ENCODE data around the gene HSD11B2. TPM values are rescaled to one million over a fixed set of nuclear protein-coding genes. Genes with fewer than 3 reads are reported as not detected.

HSD11B2 gene
- total RNA-seq, 1 experiment from 2014 or later: not detected

- peak; percentile 87 for DNase-seq
- Histone ChIP-seq H2AFZ (ENCODE audit: low read length) (no peak overlapping the region; the same call in 1 of the 2 replicates), H3K4me1 (ENCODE audit: low read length) (peaks cover 13% of the 10 kb centered on the region), H3K9me2 (replicated peaks; ENCODE audit: insufficient read depth, low read length) (no peaks in the 10 kb centered on the region), H3K79me2 (ENCODE audit: low read length) (no peaks in the 10 kb centered on the region), H3K9me3 (ENCODE audit: low read length) (no peaks in the 10 kb centered on the region), H4K20me1 (ENCODE audit: insufficient read depth, low read depth, low read length) (no peaks in the 10 kb centered on the region), H3K36me3 (ENCODE audit: insufficient read depth, low read length) (no peaks in the 10 kb centered on the region), H3K4me2 (ENCODE audit: low read depth, low read length, poor library complexity, severe bottlenecking) (no peak overlapping the region), H3K9ac (ENCODE audit: low read length) (no peak overlapping the region), H3K27me3 (ENCODE audit: low read length) (no peaks in the 10 kb centered on the region), H3K4me3 (ENCODE audit: low read length) (no peak overlapping the region), H3K27ac (ENCODE audit: low read length) (no peak overlapping the region)
These were observed 31.6 kb upstream of the HSD11B2 start for GRCh38 chr16:67399218-67399733.

GRCh38 chr16:67399749-67400704, 30.9 kb upstream of the HSD11B2 start:
- H2AFZ ChIP-seq (ENCODE audit: low read length): no peak overlapping the region
- no peak for DNase-seq
- no peaks in the 10 kb centered on the region for H3K36me3 ChIP-seq (ENCODE audit: insufficient read depth, low read length)
- H3K9me3 ChIP-seq (ENCODE audit: low read length): no peaks in the 10 kb centered on the region
- no peaks in the 10 kb centered on the region for H3K9me2 ChIP-seq (replicated peaks; ENCODE audit: insufficient read depth, low read length)
- H4K20me1 ChIP-seq (ENCODE audit: insufficient read depth, low read depth, low read length): no peaks in the 10 kb centered on the region
- peaks cover 13% of the 10 kb centered on the region for H3K4me1 ChIP-seq (ENCODE audit: low read length)
- H3K4me3 ChIP-seq (ENCODE audit: low read length): no peak overlapping the region
- H3K27me3 ChIP-seq (ENCODE audit: low read length): no peaks in the 10 kb centered on the region
- H3K4me2 ChIP-seq (ENCODE audit: low read depth, low read length, poor library complexity, severe bottlenecking): no peak overlapping the region
- no peaks in the 10 kb centered on the region for H3K79me2 ChIP-seq (ENCODE audit: low read length)
- no peak overlapping the region for H3K9ac ChIP-seq (ENCODE audit: low read length)
- H3K27ac ChIP-seq (ENCODE audit: low read length): no peak overlapping the region

- Histone ChIP-seq H3K9me2 (replicated peaks; ENCODE audit: insufficient read depth, low read length) (no peaks in the 10 kb centered on the region), H3K27me3 (ENCODE audit: low read length) (no peaks in the 10 kb centered on the region), H3K4me2 (ENCODE audit: low read depth, low read length, poor library complexity, severe bottlenecking) (no peak overlapping the region), H3K27ac (ENCODE audit: low read length) (no peak overlapping the region), H3K4me3 (ENCODE audit: low read length) (no peak overlapping the region), H3K9ac (ENCODE audit: low read length) (no peak overlapping the region), H3K4me1 (ENCODE audit: low read length) (peaks cover 11% of the 10 kb centered on the region), H2AFZ (ENCODE audit: low read length) (no peak overlapping the region), H4K20me1 (ENCODE audit: insufficient read depth, low read depth, low read length) (no peaks in the 10 kb centered on the region), H3K79me2 (ENCODE audit: low read length) (no peaks in the 10 kb centered on the region), H3K36me3 (ENCODE audit: insufficient read depth, low read length) (no peaks in the 10 kb centered on the region), H3K9me3 (ENCODE audit: low read length) (no peaks in the 10 kb centered on the region)
- no peak for DNase-seq
These were observed 30.0 kb upstream of the HSD11B2 start for GRCh38 chr16:67400901-67401300.

- Histone ChIP-seq H3K4me1 (ENCODE audit: low read length) (no peaks in the 10 kb centered on the region), H3K9me3 (ENCODE audit: low read length) (no peaks in the 10 kb centered on the region), H3K9me2 (replicated peaks; ENCODE audit: insufficient read depth, low read length) (no peaks in the 10 kb centered on the region), H3K4me3 (ENCODE audit: low read length) (no peak overlapping the region), H3K27me3 (ENCODE audit: low read length) (no peaks in the 10 kb centered on the region), H3K9ac (ENCODE audit: low read length) (no peak overlapping the region), H3K27ac (ENCODE audit: low read length) (no peak overlapping the region), H3K79me2 (ENCODE audit: low read length) (no peaks in the 10 kb centered on the region), H3K4me2 (ENCODE audit: low read depth, low read length, poor library complexity, severe bottlenecking) (no peak overlapping the region), H3K36me3 (ENCODE audit: insufficient read depth, low read length) (no peaks in the 10 kb centered on the region), H4K20me1 (ENCODE audit: insufficient read depth, low read depth, low read length) (no peaks in the 10 kb centered on the region), H2AFZ (ENCODE audit: low read length) (no peak overlapping the region)
- no peak for DNase-seq
These were observed 26.9 kb upstream of the HSD11B2 start for GRCh38 chr16:67403976-67404555.

GRCh38 chr16:67404740-67405226, 26.1 kb upstream of the HSD11B2 start:
- Histone ChIP-seq H3K9me3 (ENCODE audit: low read length) (no peaks in the 10 kb centered on the region), H2AFZ (ENCODE audit: low read length) (no peak overlapping the region), H3K9ac (ENCODE audit: low read length) (no peak overlapping the region)

GRCh38 chr16:67405336-67405735, 25.6 kb upstream of the HSD11B2 start:
- H3K4me1 ChIP-seq (ENCODE audit: low read length): no peaks in the 10 kb centered on the region
- no peaks in the 10 kb centered on the region for H3K9me3 ChIP-seq (ENCODE audit: low read length)
- no peak for DNase-seq
- H3K4me2 ChIP-seq (ENCODE audit: low read depth, low read length, poor library complexity, severe bottlenecking): no peak overlapping the region
- no peak overlapping the region for H2AFZ ChIP-seq (ENCODE audit: low read length)
- no peaks in the 10 kb centered on the region for H4K20me1 ChIP-seq (ENCODE audit: insufficient read depth, low read depth, low read length)
- no peaks in the 10 kb centered on the region for H3K36me3 ChIP-seq (ENCODE audit: insufficient read depth, low read length)
- H3K9ac ChIP-seq (ENCODE audit: low read length): no peak overlapping the region
- H3K79me2 ChIP-seq (ENCODE audit: low read length): no peaks in the 10 kb centered on the region
- no peak overlapping the region for H3K4me3 ChIP-seq (ENCODE audit: low read length)
- no peaks in the 10 kb centered on the region for H3K27me3 ChIP-seq (ENCODE audit: low read length)
- no peak overlapping the region for H3K27ac ChIP-seq (ENCODE audit: low read length)
- H3K9me2 ChIP-seq (replicated peaks; ENCODE audit: insufficient read depth, low read length): no peaks in the 10 kb centered on the region

More at GRCh38 chr16:67404740-67405226, 26.1 kb upstream of the HSD11B2 start:
- H3K9me2 ChIP-seq (replicated peaks; ENCODE audit: insufficient read depth, low read length): no peaks in the 10 kb centered on the region
- no peak overlapping the region for H3K4me2 ChIP-seq (ENCODE audit: low read depth, low read length, poor library complexity, severe bottlenecking)
- no peak overlapping the region for H3K27ac ChIP-seq (ENCODE audit: low read length)
- H3K27me3 ChIP-seq (ENCODE audit: low read length): no peaks in the 10 kb centered on the region
- no peaks in the 10 kb centered on the region for H3K4me1 ChIP-seq (ENCODE audit: low read length)
- no peaks in the 10 kb centered on the region for H3K36me3 ChIP-seq (ENCODE audit: insufficient read depth, low read length)
- H3K4me3 ChIP-seq (ENCODE audit: low read length): no peak overlapping the region
- DNase-seq: no peak
- no peaks in the 10 kb centered on the region for H4K20me1 ChIP-seq (ENCODE audit: insufficient read depth, low read depth, low read length)
- H3K79me2 ChIP-seq (ENCODE audit: low read length): no peaks in the 10 kb centered on the region

GRCh38 chr16:67406111-67406971, 24.6 kb upstream of the HSD11B2 start:
- no peak overlapping the region for H3K9ac ChIP-seq (ENCODE audit: low read length)
- no peaks in the 10 kb centered on the region for H3K79me2 ChIP-seq (ENCODE audit: low read length)
- H3K27me3 ChIP-seq (ENCODE audit: low read length): no peaks in the 10 kb centered on the region
- H3K9me2 ChIP-seq (replicated peaks; ENCODE audit: insufficient read depth, low read length): no peaks in the 10 kb centered on the region
- H3K9me3 ChIP-seq (ENCODE audit: low read length): no peaks in the 10 kb centered on the region
- no peak overlapping the region for H3K4me2 ChIP-seq (ENCODE audit: low read depth, low read length, poor library complexity, severe bottlenecking)
- no peak overlapping the region for H2AFZ ChIP-seq (ENCODE audit: low read length)
- H3K4me3 ChIP-seq (ENCODE audit: low read length): no peak overlapping the region
- DNase-seq: no peak
- H3K36me3 ChIP-seq (ENCODE audit: insufficient read depth, low read length): no peaks in the 10 kb centered on the region
- no peaks in the 10 kb centered on the region for H4K20me1 ChIP-seq (ENCODE audit: insufficient read depth, low read depth, low read length)
- H3K4me1 ChIP-seq (ENCODE audit: low read length): no peaks in the 10 kb centered on the region
- no peak overlapping the region for H3K27ac ChIP-seq (ENCODE audit: low read length)
